Chondrocyte (in vitro differentiated cells): ENCODE measurements around the gene PRRX2. TPM values are rescaled to one million over a fixed set of nuclear protein-coding genes. Genes with fewer than 3 reads are reported as not detected.

ENCODE experiments used
- DNase-seq: peaks from one replicate; pipeline ENCODE4 v3.0.0; 2021; ENCODE audit warnings: mixed read lengths, low spot score
- H3K27ac Mint-ChIP-seq: one replicate; pipeline ENCODE4 v1.8.0; 2021; ENCODE audit warnings: mild to moderate bottlenecking, moderate library complexity, mixed read lengths; ENCODE audit not compliant: unreplicated experiment
- H3K27me3 Mint-ChIP-seq: 2 replicates; pipeline ENCODE4 v1.8.0; 2021; ENCODE audit warnings: low read depth, mixed read lengths
- H3K36me3 Mint-ChIP-seq: 2 replicates; pipeline ENCODE4 v1.8.0; 2021; ENCODE audit warnings: low read depth, mixed read lengths
- H3K4me1 Mint-ChIP-seq: 2 replicates; pipeline ENCODE4 v1.8.0; 2021; ENCODE audit warnings: low read depth, mild to moderate bottlenecking, mixed read lengths
- H3K4me3 Mint-ChIP-seq: one replicate; pipeline ENCODE4 v1.8.0; 2021; ENCODE audit warnings: mild to moderate bottlenecking, moderate library complexity, mixed read lengths; ENCODE audit not compliant: unreplicated experiment
- H3K9me3 Mint-ChIP-seq: 2 replicates; pipeline ENCODE4 v1.8.0; 2021; ENCODE audit warnings: low read depth, mixed read lengths
- CTCF ChIP-seq: fragments of 200-600 bp; sonication (generic); IDR thresholded peaks from 2 replicates; pipeline ENCODE4 v1.5.0; 2021; ENCODE audit warnings: antibody characterized with exemption, mild to moderate bottlenecking, moderate library complexity
- total RNA-seq: library from RNA; stranded (reverse); gene quantifications from 3 replicates; pipeline ENCODE4 v1.2.1, GENCODE V29; 2021

Gene PRRX2
- total RNA-seq, 1 donor from 2014 or later: 5.7 TPM

- Mint-ChIP-seq H3K9me3 (no peaks in the 10 kb centered on the region), H3K4me1 (peaks cover 40% of the 10 kb centered on the region), H3K36me3 (no peaks in the 10 kb centered on the region), H3K27me3 (no peaks in the 10 kb centered on the region), H3K27ac (no peak overlapping the region), H3K4me3 (no peak overlapping the region)
- no peak for DNase-seq
- no peak for TF ChIP-seq CTCF
Measured at GRCh38 chr9:129698254-129698757, 32.9 kb downstream of the PRRX2 start.

- Mint-ChIP-seq H3K27me3 (no peaks in the 10 kb centered on the region), H3K4me3 (no peak overlapping the region), H3K36me3 (no peaks in the 10 kb centered on the region), H3K9me3 (no peaks in the 10 kb centered on the region), H3K4me1 (peaks cover 39% of the 10 kb centered on the region), H3K27ac (no peak overlapping the region)
- DNase-seq: no peak
- TF ChIP-seq CTCF: no peak
Measured at GRCh38 chr9:129701054-129701453, 35.6 kb downstream of the PRRX2 start.

- no peak overlapping the region for H3K27ac Mint-ChIP-seq
- H3K9me3 Mint-ChIP-seq: no peaks in the 10 kb centered on the region
- peaks cover 38% of the 10 kb centered on the region for H3K4me1 Mint-ChIP-seq
- no peaks in the 10 kb centered on the region for H3K27me3 Mint-ChIP-seq
- DNase-seq: no peak
- TF ChIP-seq CTCF: no peak
- H3K36me3 Mint-ChIP-seq: no peaks in the 10 kb centered on the region
- H3K4me3 Mint-ChIP-seq: no peak overlapping the region
Measured at GRCh38 chr9:129701549-129701948, 36.1 kb downstream of the PRRX2 start.

GRCh38 chr9:129702589-129703520 lies 37.4 kb downstream of the PRRX2 start:
- Mint-ChIP-seq H3K27ac (peak overlapping the region; percentile 88), H3K9me3 (no peaks in the 10 kb centered on the region), H3K4me1 (peaks cover 30% of the 10 kb centered on the region), H3K36me3 (no peaks in the 10 kb centered on the region), H3K4me3 (no peak overlapping the region), H3K27me3 (no peaks in the 10 kb centered on the region)
- no peak for DNase-seq
- no peak for TF ChIP-seq CTCF

GRCh38 chr9:129703667-129704355 lies 38.4 kb downstream of the PRRX2 start:
- Mint-ChIP-seq H3K36me3 (no peaks in the 10 kb centered on the region), H3K27me3 (no peaks in the 10 kb centered on the region), H3K4me3 (peak overlapping the region; percentile 25), H3K4me1 (peaks cover 33% of the 10 kb centered on the region), H3K27ac (peak overlapping the region; percentile 88), H3K9me3 (no peaks in the 10 kb centered on the region)
- no peak for TF ChIP-seq CTCF
- no peak for DNase-seq
